HG02943 (cell line): ENCODE data around the gene DHTKD1.

Source experiments
- ATAC-seq: cut with Tn5 transposase; IDR thresholded peaks from one replicate; pipeline ENCODE4 v1.9.1; 2021; ENCODE audit warnings: mild to moderate bottlenecking, low read depth, moderate library complexity; ENCODE audit not compliant: unreplicated experiment

The DHTKD1 gene, protein sequence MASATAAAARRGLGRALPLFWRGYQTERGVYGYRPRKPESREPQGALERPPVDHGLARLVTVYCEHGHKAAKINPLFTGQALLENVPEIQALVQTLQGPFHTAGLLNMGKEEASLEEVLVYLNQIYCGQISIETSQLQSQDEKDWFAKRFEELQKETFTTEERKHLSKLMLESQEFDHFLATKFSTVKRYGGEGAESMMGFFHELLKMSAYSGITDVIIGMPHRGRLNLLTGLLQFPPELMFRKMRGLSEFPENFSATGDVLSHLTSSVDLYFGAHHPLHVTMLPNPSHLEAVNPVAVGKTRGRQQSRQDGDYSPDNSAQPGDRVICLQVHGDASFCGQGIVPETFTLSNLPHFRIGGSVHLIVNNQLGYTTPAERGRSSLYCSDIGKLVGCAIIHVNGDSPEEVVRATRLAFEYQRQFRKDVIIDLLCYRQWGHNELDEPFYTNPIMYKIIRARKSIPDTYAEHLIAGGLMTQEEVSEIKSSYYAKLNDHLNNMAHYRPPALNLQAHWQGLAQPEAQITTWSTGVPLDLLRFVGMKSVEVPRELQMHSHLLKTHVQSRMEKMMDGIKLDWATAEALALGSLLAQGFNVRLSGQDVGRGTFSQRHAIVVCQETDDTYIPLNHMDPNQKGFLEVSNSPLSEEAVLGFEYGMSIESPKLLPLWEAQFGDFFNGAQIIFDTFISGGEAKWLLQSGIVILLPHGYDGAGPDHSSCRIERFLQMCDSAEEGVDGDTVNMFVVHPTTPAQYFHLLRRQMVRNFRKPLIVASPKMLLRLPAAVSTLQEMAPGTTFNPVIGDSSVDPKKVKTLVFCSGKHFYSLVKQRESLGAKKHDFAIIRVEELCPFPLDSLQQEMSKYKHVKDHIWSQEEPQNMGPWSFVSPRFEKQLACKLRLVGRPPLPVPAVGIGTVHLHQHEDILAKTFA

DNA sequence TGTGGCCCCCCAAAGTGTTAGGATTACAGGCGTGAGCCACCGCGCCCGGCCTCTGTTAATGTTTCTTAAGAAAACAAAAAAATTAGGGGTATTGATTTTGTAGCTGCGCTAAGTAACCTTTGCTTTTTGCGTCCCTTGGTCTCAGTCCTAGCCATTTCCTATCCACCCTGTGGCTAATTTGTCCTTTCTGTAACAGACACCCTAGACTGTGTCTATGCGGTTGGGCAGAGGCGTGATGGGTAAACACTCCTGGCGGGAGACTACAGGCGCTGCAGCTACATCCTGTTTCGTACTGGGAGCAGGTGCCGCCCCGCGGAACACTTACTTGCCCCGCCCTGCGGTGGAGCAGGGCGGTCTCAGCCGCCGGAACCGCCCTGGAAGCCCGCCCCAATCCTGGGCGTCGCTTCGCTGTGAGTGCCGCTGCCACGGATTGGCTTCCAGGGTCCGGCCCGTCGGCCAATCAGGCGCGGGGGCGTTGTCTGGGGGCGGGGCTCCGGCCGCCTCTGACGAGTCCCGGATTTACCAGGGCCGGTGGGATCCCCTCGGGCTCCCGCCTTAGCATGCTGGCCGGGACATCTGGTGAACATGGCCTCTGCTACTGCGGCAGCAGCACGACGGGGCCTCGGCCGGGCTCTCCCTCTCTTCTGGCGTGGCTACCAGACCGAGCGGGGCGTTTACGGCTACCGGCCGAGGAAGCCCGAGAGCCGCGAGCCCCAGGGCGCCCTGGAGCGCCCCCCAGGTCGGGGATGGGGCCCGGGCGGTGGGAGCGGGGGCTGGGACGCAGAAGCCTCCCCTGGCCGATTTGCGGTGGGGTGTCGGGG, at the start of gene DHTKD1:
DHTKD1 (plus strand) TSS at position 506 of the 821 bp plus-strand sequence; CDS start at position 586, 80 bp downstream.
- ATAC-seq = peak; percentile 97

DNA sequence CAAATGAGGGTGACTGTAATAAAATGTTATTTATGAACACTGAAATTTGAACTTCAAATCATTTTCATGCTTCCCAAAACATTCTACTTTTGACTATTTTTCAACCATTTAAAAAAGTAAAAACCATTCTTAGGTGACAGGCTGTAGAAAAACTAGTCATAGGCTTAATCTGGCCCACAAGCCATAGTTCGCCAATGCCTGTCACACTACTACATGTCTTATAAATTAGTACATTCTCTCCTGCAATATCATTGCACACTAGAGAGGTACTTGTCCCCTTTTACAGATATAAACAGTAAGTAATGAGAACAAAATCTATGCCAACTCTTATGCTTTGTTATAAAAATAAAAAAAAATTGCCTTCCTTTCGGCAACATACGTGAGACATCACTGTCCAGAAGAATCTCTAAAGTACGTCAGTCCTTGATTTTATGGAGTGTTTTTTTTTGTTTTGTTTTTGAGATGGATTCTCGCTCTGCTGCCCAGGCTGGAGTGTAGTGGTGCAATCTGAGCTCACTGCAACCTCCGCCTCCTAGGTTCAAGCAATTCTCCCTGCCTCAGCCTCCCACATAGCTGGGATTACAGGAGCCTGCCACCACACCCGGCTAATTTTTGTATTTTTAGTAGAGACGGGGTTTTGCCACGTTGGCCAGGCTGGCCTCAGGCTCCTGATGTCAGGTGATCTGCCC, 49.3 kb upstream of the DHTKD1 start:
- no peak for ATAC-seq

DNA sequence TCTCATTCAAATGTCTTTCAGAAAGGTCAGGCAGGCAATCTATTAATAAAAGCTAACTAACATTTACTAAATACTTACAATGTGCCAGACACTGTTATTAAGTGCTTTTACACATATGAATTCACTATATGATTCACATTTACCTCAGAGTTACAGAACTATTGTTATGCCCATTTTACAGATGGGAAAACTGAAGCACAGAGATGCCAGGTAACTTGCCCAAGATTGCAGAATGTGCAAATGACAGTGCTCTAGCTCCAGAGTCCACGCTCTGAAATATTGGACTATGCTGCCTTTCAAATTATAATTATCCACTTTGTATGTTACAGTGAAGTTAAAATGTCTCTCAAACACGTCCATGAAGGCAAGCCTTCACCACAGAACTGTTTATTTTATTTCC, 48.2 kb upstream of the DHTKD1 start:
- ATAC-seq = no peak

DNA sequence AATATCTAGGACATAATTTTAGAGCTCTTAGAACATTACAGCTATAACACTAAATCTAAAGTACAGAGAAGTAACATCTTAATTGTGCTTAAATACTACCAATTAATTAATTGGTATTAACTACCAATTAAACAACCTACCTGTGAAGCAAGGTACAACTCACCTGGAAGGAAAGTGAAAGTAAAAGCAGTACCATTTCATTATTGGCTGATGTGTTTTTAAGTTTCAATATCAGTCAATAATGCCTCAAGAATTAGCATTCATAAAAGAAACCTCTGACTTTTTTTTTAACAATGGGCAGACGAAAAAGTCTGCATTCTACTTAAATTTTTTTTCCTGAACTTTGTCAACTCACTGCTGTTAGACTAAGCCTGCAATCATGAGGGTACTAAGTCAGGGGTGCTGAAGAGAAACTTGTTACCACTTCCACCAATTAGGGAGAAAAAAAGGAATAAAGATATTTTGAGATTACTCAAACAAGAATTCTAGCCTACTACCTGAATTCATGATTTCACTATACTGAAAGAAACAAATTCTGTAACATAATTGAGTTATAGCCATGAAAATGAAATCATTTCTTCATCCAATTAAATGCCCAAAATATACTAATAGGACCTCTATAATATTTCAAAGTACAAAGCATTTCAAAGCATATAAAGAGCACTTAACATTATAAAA, 46.0 kb upstream of the DHTKD1 start:
- no peak for ATAC-seq

DNA sequence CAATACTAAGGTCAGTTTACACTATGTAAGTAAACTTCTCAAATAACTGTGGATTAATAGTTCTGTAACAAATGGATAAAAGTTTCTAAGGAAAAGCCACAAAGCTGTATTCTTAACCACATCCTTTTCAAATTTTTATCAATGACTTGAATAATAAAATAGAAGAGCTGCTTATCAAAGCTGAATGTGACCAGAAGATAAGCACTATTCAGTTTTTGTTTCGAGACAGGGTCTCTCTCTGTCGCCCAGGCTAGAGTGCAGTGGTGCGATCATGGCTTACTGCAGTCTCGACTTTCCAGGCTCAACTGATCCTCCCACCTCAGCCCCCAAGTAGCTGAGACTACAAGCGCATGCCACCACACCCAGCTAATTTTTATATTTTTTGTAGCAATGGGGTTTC, 43.2 kb upstream of the DHTKD1 start:
- ATAC-seq = no peak

DNA sequence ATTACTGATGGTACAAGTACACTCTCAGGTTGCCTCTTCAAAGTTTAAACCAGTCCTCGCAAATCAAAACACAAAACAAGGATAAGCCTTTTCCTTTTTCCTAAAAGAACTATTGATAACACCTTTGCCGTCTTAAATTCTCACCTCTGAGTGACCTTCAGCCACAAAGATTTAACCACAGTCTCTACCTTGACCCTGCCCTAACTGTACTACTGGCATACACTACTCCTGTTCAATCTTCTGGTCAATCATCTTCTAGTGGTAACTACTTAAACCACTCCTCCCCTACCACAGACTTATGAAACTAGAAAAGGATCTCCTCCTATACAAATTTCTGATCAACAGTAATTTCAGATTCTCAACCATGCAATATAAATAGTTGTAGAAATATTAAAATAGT, 41.2 kb upstream of the DHTKD1 start:
- ATAC-seq = peak; percentile 99

DNA sequence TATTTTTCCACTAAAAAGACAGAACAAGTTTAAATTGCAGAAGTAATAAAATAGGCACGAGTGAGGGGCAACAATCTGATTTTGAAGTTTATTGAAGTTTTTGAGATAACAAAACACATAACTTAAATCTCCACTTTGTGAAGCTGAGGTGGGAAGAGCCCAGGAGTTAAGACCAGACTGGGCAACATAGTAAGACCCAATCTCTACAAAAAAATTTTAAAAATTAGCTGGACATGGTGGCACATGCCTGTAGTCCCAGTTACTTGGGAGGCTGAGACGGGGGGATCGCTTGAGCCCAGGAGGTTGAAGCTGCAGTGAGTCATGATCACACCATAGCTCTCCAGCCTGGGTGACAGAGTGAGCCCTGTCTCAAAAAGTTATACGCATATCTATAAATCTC, 37.4 kb upstream of the DHTKD1 start:
- no peak for ATAC-seq

DNA sequence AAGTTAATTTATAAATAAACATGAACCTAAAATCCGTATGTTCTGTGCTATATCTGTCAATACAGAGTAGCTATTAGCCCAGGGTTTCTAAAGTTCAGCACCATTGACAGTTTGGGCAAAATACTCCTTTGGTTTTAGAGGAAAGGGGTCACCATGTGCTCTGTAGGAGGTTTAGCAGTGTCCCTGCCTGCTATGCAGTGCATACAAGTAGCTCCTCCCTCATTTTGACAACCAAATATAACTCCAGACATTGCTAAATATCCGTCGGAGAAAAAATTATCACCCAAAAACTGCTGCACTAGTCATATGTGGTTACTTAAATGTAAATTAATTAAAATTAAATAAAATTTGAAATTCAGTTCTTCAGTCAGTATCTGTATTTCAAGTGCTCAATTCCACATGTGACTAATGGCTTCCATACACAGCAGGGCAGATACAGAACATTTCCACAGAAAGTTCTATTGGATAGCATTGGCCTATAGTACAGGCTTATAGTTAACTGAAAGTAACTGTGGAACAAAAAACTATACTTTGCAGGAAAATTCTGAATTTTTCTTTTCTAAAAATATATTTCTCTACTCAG, 32.6 kb upstream of the DHTKD1 start:
- no peak for ATAC-seq

DNA sequence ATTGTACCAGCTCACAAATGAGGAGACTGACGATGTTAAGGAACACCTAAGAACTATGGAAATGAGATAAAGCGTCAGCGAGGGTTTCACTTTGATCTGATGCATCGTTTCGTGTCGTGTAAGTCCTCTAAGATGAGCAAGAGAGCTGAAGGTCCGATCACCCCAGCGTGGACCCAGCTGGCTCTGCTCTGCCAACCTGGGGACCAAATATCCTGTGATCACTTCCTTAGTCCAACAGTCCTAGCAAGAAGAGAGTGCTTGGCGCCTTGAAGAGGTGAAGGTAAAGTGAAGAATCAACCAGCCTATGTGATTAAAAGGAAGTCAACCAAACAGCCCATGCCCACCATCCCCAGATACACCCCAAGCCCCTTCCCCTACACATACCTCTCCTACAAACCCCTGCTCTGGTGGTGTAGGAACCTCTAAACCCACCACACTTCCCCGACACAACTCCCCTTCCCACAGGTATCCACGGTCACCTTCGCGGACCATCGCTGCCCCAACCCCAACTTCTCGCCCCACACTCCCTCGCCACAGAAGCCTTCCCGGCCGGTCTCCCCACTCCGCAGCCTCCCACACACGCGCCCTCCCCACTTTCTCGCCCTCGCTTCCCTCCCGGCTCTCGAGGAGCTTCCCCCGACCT, 26.9 kb upstream of the DHTKD1 start:
- ATAC-seq = no peak

DNA sequence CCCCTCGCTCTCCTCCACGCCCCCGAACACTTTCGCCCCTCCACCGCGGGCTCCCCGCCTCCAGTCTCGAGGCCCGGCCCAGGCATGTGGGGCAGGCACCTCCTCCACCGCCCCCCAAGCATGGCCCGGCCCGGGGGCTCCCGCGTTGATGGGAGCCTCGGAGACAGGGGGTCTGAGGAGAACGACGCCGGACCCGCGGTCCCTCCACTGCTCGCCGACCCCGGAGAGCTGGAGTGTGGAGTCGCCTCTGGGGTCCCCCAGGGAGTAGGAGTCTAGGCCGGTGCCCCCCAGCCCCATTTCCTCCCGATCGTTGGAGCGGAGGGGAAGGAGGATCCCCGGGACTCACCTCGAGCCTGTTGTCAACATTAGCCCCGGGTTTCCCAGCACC, 26.4 kb upstream of the DHTKD1 start:
- peak; percentile 4 for ATAC-seq

DNA sequence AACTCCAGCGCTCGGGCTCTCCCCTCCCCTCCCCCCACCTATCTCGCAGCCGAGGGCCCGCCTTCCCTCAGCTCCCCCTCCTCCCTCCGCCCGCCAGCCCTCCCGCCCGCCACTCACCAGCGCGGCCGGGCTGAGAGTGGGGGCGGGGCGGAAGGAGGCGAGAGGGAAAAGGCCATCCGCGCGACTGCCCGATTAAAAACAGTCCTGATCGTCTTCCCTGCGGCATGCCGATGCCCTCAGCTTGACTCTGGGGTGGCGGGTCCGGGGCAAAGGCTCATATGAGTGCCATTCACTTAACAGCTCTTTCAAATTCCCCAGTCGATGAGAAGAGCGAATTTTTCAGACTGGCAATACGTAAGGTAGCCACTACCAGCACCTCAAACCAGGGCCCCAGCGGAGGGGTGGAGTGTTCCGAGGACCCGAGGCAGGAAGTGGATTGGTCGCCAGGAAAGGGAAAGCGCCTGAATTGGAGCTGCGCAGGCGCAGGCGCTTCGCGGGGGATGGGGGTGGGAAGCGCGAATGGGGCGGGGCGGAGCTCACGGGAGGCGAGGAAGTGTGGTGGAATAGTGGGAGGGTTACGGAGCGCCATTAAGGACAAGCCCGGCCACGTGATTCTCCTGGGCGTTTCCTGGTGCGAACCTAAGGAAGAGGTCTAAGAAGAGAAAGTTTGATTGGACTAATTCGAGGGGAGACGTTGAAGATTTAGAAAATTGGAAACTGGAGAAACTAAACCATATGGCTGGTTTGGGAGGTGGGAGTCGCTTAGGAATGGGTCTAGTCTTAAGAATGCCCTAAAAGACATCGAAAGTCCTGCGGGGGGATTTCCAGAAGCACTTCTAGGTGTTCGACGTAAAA, 25.7 kb upstream of the DHTKD1 start, which contains the start of gene UPF2:
UPF2 (minus strand) TSS at position 13 of the 855 bp plus-strand sequence. CDS start 7,386 bp downstream, outside the sequence.
- ATAC-seq = peak; percentile 53

DNA sequence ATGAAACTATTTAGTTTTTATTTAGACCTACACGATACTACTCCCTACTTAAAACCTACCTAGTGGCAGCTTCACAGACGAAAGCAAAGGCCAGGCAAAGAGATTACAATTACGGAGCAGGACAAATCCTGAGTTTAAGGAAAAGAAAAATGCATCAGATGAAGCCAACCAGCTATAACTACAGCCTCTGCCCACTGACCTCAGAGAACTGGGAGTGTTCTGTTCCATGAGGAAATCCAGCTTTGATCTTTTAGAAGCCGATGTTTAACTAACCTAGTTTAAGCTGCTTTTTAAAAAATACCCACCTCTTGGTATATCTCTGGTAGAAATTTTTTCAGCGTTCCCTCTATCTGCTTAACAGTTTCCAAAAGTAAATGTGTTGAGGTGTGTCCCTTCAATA, 23.2 kb upstream of the DHTKD1 start:
- ATAC-seq = no peak

DNA sequence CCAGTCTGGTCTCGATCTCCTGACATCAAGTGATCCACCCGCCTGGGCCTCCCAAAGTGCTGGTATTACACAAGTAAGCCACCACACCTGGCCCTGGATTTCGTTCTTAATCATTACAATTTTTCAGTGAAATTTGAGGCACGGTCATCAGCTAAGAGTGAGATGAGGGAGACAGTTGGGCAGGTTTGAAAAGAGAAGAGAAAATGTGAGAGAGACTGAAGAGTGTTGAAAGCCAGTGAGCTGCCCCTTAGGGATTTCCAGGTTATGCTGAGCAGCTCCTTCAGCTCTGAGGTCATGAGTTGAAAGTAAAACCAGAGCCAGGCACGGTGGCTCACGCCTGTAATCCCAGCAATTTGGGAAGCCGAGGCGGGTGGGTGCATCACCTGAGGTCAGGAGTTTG, 20.2 kb upstream of the DHTKD1 start:
- ATAC-seq = no peak

DNA sequence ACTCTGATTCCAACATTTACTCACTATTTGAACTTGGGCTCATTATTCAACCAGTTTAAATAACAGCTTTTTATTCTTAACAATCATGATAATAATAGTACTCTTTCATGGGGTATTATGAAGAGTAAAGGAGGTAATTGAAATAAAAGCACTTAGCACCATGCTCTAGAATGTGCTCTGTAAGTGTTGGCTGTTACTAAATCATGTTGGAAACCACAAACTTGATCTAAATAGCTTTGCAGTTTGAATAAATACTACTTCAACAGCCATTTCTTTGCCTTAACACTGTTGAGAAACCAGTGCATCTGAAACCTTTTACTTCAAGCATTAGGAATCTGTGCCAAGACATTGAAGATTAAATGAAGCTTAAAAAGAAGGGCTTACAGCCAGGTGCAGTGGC, 18.2 kb upstream of the DHTKD1 start:
- ATAC-seq = no peak

DNA sequence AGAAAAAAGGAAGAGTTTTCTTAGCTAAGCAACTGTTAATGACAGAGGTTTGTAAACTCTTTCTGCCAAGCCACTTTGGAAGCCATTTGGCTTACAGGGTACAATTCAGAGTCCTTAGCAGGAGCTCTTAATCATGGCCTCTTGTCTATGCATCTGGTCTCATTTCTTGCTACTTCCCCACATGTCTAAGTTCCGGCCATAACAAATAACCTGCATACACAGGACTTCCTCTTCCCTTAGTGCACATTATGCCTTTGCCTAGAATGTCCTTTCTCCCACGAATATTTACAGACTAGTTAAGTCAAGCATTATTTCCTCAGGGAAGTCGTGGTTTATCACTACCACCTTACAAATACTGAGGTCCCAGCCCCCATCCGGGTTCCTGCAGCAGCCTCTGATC, 17.5 kb upstream of the DHTKD1 start:
- ATAC-seq = no peak

DNA sequence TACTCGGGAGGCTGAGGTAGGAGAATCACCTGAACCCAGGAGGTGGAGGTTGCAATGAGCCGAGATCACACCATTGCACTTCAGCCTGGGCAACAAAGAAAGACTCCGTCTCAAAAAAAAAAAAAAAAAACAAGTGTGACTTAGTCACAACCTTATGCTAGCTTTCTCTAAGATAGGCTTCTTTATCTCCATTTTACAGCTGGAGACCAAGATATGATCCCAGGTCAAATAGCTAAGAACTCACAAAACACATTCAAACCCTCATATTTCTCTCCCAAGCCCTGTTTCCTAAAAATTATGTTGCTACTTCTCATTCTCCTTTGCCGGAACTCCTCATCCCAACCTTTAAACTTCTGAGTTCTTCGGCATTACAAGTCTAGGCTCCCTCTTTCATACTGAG, 13.0 kb upstream of the DHTKD1 start:
- ATAC-seq = no peak

DNA sequence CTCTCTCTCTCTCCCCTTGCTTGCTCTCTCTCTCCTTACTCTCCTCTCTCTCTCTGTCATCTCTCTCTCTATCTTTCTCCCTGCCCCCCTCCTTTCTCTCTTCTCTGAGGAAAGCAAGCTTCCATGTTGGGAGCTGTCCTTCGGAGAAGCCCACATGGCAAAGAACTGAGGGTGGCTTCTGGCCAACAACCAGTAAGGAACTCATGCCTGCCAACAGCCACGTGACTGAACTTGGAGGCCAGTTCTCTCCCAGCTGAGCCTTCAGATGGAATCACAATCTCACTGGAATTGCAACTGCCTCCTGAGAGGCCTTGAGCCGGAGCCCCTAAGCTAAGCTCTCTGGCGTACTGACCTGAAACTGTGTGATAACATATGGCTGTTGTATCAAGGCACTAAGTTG, 12.0 kb upstream of the DHTKD1 start:
- no peak for ATAC-seq

DNA sequence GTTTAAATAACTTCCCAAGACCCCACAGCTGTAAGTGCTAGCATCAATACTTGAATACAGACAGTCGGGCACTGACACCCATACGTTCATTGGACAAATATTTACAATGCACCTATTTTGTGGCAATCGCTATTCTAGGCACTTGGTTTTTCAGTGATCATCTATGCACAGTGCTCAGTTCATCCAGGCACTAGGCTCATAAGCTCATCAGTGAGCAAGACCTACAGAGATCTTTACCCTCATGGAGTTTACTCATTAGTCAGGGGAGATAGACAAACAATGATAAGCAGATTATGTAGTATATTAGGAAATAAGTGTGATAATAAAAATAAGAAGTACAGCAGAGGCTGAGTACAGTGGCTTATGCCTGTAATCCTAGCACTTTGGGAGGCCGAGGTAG, 7.6 kb upstream of the DHTKD1 start:
- no peak for ATAC-seq
